Upper lobe of right lung (tissue), 1 donor: ENCODE measurements around the gene ATP6V1D. TPM values are rescaled to one million over a fixed set of nuclear protein-coding genes. Genes with fewer than 3 reads are reported as not detected.
"Not testable (repeated sequence)": the region's sequence is repeated elsewhere in the genome, so short reads cannot be mapped to it uniquely, and the experiment has no call there.

Experiments
- ATAC-seq: fragments of 200-7000 bp; cut with Tn5 transposase; one replicate; pipeline ENCODE4 v1.9.1; 2020; ENCODE audit warnings: mild to moderate bottlenecking, moderate library complexity
- DNase-seq: peaks from one replicate; pipeline ENCODE4 v3.0.0-alpha.2; 2020
- H3K27ac ChIP-seq: fragments of 200-600 bp; one replicate; pipeline ENCODE4 v1.8.0; 2022
- H3K27me3 ChIP-seq: fragments of 200-600 bp; one replicate; pipeline ENCODE4 v1.8.0; 2022; ENCODE audit warnings: mild to moderate bottlenecking
- H3K36me3 ChIP-seq: fragments of 200-600 bp; one replicate; pipeline ENCODE4 v1.8.0; 2022
- H3K4me1 ChIP-seq: fragments of 200-600 bp; one replicate; pipeline ENCODE4 v1.8.0; 2022
- H3K4me3 ChIP-seq: fragments of 200-600 bp; one replicate; pipeline ENCODE4 v1.8.0; 2022; ENCODE audit warnings: mild to moderate bottlenecking
- H3K9me3 ChIP-seq: fragments of 200-600 bp; one replicate; pipeline ENCODE4 v1.8.0; 2022
- CTCF ChIP-seq: fragments of 200-600 bp; IDR thresholded peaks from one replicate; pipeline ENCODE4 v1.8.0; 2022; ENCODE audit warnings: antibody characterized with exemption
- intact Hi-C: fragments of 100-400 bp; cut with DNase I; formaldehyde crosslinking; loops from one replicate; pipeline ENCODE4 v1.11.0; 2022
- total RNA-seq: library from RNA; stranded (reverse); fragmentation: NEBNext Ultra II Directional; extraction: Animal tissue kit (Norgen Biotek cat#: 25700); gene quantifications from one replicate; pipeline ENCODE4 v1.2.1, GENCODE V29; 2021
- donor health status: DM: no; HTN: yes; CAD: no; lungs with severe emphysema.

The ATP6V1D gene
- total RNA-seq, 1 donor from 2014 or later = 67.8 TPM

- no peak for ATAC-seq
These were observed 28.1 kb downstream of the ATP6V1D start for GRCh38 chr14:67331368-67332125.

GRCh38 chr14:67329666-67330065, 29.9 kb downstream of the ATP6V1D start:
- H3K9me3 ChIP-seq, intact Hi-C loops, H3K27ac ChIP-seq, H3K27me3 ChIP-seq, ATAC-seq, DNase-seq, H3K4me1 ChIP-seq, H3K4me3 ChIP-seq: not testable (repeated sequence)
- peaks cover 53% of the 10 kb centered on the region for H3K36me3 ChIP-seq

More at GRCh38 chr14:67331368-67332125, 28.1 kb downstream of the ATP6V1D start:
- intact Hi-C loops = no loop called here
- TF ChIP-seq CTCF = no peak
- H3K9me3 ChIP-seq = no peaks in the 10 kb centered on the region
- no peak overlapping the region for H3K27ac ChIP-seq
- peaks cover 62% of the 10 kb centered on the region for H3K36me3 ChIP-seq
- H3K4me1 ChIP-seq = no peaks in the 10 kb centered on the region
- H3K4me3 ChIP-seq = no peak overlapping the region
- no peak for DNase-seq
- H3K27me3 ChIP-seq = no peaks in the 10 kb centered on the region

- no peak overlapping the region for H3K27ac ChIP-seq
These were observed 40.5 kb downstream of the ATP6V1D start for GRCh38 chr14:67319142-67319541.

GRCh38 chr14:67317822-67318221, 41.8 kb downstream of the ATP6V1D start:
- no peak for DNase-seq
- no peak for TF ChIP-seq CTCF
- Histone ChIP-seq H3K9me3 (no peaks in the 10 kb centered on the region), H3K4me1 (no peaks in the 10 kb centered on the region), H3K27ac (no peak overlapping the region), H3K27me3 (no peaks in the 10 kb centered on the region), H3K36me3 (peaks cover 73% of the 10 kb centered on the region), H3K4me3 (no peak overlapping the region)
- no peak for ATAC-seq
- intact Hi-C loops = no loop called here

More at GRCh38 chr14:67319142-67319541, 40.5 kb downstream of the ATP6V1D start:
- Histone ChIP-seq H3K36me3 (peaks cover 74% of the 10 kb centered on the region), H3K27me3 (no peaks in the 10 kb centered on the region), H3K4me3 (no peak overlapping the region), H3K9me3 (no peaks in the 10 kb centered on the region), H3K4me1 (no peaks in the 10 kb centered on the region)
- intact Hi-C loops = no loop called here
- DNase-seq (no peak), ATAC-seq (no peak)
- TF ChIP-seq CTCF = no peak

GRCh38 chr14:67313153-67313552, 46.5 kb downstream of the ATP6V1D start:
- Histone ChIP-seq H3K36me3 (peaks cover 59% of the 10 kb centered on the region), H3K9me3 (no peaks in the 10 kb centered on the region), H3K27ac (no peak overlapping the region), H3K4me3 (no peak overlapping the region), H3K27me3 (no peaks in the 10 kb centered on the region), H3K4me1 (no peaks in the 10 kb centered on the region)
- intact Hi-C loops = no loop called here
- TF ChIP-seq CTCF = no peak
- no peak for DNase-seq
- no peak for ATAC-seq

- TF ChIP-seq CTCF = no peak
- peaks cover 46% of the 10 kb centered on the region for H3K36me3 ChIP-seq
- H3K4me3 ChIP-seq = no peak overlapping the region
- no peaks in the 10 kb centered on the region for H3K4me1 ChIP-seq
- intact Hi-C loops = no loop called here
- H3K27me3 ChIP-seq = no peaks in the 10 kb centered on the region
- H3K9me3 ChIP-seq = no peaks in the 10 kb centered on the region
- ATAC-seq (no peak), DNase-seq (no peak)
- no peak overlapping the region for H3K27ac ChIP-seq
These were observed 47.7 kb downstream of the ATP6V1D start for GRCh38 chr14:67311868-67312267.

Other genes with a start within 250 kb of the ATP6V1D start
- 0.29 TPM for gene GARIN2, start 170.4 kb downstream of the ATP6V1D start, total RNA-seq
- 35.5 TPM for gene PALS1, start 118.4 kb downstream of the ATP6V1D start, total RNA-seq
- gene EIF2S1, start 524 bp upstream of the ATP6V1D start, total RNA-seq = 80.1 TPM
- gene PLEK2, start 52.4 kb upstream of the ATP6V1D start, total RNA-seq = 2.5 TPM
- gene TMEM229B, start 128.9 kb upstream of the ATP6V1D start, total RNA-seq = 5.4 TPM
- 2.3 TPM for gene PLEKHH1, start 173.5 kb upstream of the ATP6V1D start, total RNA-seq
- 24.2 TPM for gene PIGH, start 240.5 kb upstream of the ATP6V1D start, total RNA-seq